Activated B cell treated with CpG ODN at 0.5 μM for 24 hours (primary cell): ENCODE measurements around the gene PLEKHG7. TPM values are rescaled to one million over a fixed set of nuclear protein-coding genes. Genes with fewer than 3 reads are reported as not detected.

Experiments
- ATAC-seq: fragments of 200-7000 bp; cut with Tn5 transposase; one replicate; pipeline ENCODE4 v1.10.0; 2021; ENCODE audit warnings: low read depth, mild to moderate bottlenecking, moderate library complexity
- CTCF ChIA-PET: fragments of 350-600 bp; sonication (Branson Sonifier 250); formaldehyde crosslinking; loops from one replicate; lab custom pipeline; 2021; ENCODE audit warnings: antibody characterized with exemption; lab: Charles Lee
- POLR2A ChIA-PET: fragments of 350-600 bp; sonication (Branson Sonifier 250); formaldehyde crosslinking; loops from one replicate; lab custom pipeline; 2021; ENCODE audit warnings: antibody characterized with exemption; lab: Charles Lee
- DNase-seq: peaks from one replicate; pipeline ENCODE4 v3.0.0; 2022
- H3K27ac Mint-ChIP-seq: one replicate; pipeline ENCODE4 v1.8.0; 2020; ENCODE audit warnings: mixed read lengths
- H3K27me3 Mint-ChIP-seq: one replicate; pipeline ENCODE4 v1.8.0; 2021; ENCODE audit warnings: mixed read lengths
- H3K36me3 Mint-ChIP-seq: one replicate; pipeline ENCODE4 v1.8.0; 2021; ENCODE audit warnings: low read depth, mixed read lengths
- H3K4me1 Mint-ChIP-seq: one replicate; pipeline ENCODE4 v1.8.0; 2021; ENCODE audit warnings: mixed read lengths
- H3K4me3 Mint-ChIP-seq: one replicate; pipeline ENCODE4 v1.8.0; 2020; ENCODE audit warnings: mild to moderate bottlenecking, mixed read lengths
- H3K9me3 Mint-ChIP-seq: one replicate; pipeline ENCODE4 v1.8.0; 2020; ENCODE audit warnings: mixed read lengths
- intact Hi-C: fragments of 100-400 bp; cut with micrococcal nuclease; formaldehyde crosslinking; loops from one replicate; pipeline ENCODE4 v1.15.1; 2024
- total RNA-seq: library from RNA; stranded (reverse); gene quantifications from 2 replicates; pipeline ENCODE4 v1.2.3, GENCODE V29; 2022
- TF ChIP-seq, protein P1 (sequence below): fragments of 200-600 bp; IDR thresholded peaks from one replicate; pipeline ENCODE4 v1.8.0; 2022; ENCODE audit warnings: antibody characterized with exemption, mild to moderate bottlenecking

PLEKHG7 gene
- total RNA-seq, 1 donor from 2014 or later: 3.4 TPM

DNA sequence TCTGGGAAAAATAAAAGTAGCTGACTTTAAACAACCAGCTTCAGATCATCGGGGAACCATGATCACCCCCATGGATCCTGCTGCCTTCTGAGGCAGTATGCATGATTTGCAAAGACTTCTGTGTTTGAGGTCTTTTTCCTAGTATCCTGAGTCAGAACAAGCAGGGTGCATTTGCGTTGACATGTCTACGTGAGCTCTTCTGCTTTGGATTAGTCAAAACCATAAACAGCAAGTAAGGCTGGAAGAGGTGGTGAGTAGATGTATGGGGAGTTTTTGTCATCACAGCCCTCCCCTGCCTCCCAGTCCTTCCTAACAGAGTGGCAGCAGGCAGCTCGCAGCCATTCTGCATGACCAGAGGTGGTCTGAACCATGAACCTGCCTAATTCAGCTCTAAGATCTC, 24.1 kb downstream of the PLEKHG7 start:
- TF ChIP-seq, protein P1, sequence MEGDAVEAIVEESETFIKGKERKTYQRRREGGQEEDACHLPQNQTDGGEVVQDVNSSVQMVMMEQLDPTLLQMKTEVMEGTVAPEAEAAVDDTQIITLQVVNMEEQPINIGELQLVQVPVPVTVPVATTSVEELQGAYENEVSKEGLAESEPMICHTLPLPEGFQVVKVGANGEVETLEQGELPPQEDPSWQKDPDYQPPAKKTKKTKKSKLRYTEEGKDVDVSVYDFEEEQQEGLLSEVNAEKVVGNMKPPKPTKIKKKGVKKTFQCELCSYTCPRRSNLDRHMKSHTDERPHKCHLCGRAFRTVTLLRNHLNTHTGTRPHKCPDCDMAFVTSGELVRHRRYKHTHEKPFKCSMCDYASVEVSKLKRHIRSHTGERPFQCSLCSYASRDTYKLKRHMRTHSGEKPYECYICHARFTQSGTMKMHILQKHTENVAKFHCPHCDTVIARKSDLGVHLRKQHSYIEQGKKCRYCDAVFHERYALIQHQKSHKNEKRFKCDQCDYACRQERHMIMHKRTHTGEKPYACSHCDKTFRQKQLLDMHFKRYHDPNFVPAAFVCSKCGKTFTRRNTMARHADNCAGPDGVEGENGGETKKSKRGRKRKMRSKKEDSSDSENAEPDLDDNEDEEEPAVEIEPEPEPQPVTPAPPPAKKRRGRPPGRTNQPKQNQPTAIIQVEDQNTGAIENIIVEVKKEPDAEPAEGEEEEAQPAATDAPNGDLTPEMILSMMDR: no peak
- H3K4me3 Mint-ChIP-seq: no peak overlapping the region
- DNase-seq (no peak), ATAC-seq (no peak)
- no peaks in the 10 kb centered on the region for H3K27me3 Mint-ChIP-seq
- H3K36me3 Mint-ChIP-seq: peaks cover 49% of the 10 kb centered on the region
- ChIA-PET CTCF (no interaction called here), POLR2A (no interaction called here)
- intact Hi-C loops: no loop called here
- no peak overlapping the region for H3K27ac Mint-ChIP-seq
- peaks cover 14% of the 10 kb centered on the region for H3K9me3 Mint-ChIP-seq
- H3K4me1 Mint-ChIP-seq: no peaks in the 10 kb centered on the region

DNA sequence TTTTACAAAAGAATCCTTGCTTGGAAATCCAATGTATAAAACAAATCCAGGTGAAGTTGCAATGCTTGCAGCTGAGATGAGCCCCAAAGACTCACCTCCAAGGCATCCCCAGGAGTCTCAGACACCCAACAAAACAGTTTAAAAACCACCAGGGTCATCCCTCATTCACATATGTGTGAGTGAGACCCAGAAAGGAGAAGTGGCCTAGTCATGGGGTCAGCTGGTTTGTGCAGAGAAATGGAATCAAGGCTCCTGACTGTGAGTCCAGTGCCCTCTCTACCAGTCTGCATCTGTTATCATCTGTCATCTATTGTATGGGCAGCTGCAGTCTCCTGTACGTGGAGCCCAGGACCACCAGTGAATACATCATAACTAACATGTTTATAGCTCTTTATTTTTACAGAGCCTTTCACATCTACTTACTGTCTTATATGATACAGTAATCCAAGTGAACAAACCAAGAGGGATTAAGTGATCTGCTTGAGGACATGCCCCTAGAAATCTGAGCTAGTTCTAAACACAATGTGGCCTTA, 27.1 kb downstream of the PLEKHG7 start:
- H3K27me3 Mint-ChIP-seq: no peaks in the 10 kb centered on the region
- DNase-seq (no peak), ATAC-seq (no peak)
- H3K4me3 Mint-ChIP-seq: no peak overlapping the region
- H3K4me1 Mint-ChIP-seq: no peaks in the 10 kb centered on the region
- TF ChIP-seq, protein P1: no peak
- CTCF ChIA-PET: no interaction called here
- H3K9me3 Mint-ChIP-seq: peaks cover 5% of the 10 kb centered on the region
- no peak overlapping the region for H3K27ac Mint-ChIP-seq
- intact Hi-C loops: no loop called here
- POLR2A ChIA-PET: no interaction called here
- H3K36me3 Mint-ChIP-seq: peaks cover 29% of the 10 kb centered on the region

DNA sequence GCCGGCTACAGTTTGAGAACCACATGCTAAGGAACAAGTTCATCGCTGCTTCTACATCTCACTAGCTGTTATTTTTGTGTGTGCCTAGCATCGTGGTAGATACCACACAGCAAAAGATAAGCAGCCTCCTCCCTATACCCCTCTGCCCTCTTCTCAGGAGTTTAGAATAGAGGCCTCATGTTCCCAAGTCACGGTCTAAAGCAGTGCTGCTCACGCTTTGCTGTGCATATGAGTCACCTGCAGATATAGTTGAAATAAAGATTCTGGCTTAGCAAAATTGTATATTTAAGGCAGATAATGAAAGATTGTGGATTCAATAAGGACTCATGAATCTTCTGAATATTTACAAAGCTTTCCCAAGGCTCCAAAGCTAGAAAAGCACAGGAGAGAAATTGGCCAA, 28.0 kb downstream of the PLEKHG7 start:
- intact Hi-C loops: no loop called here
- TF ChIP-seq, protein P1: no peak
- Mint-ChIP-seq H3K4me1 (no peaks in the 10 kb centered on the region), H3K9me3 (no peaks in the 10 kb centered on the region), H3K4me3 (no peak overlapping the region), H3K27me3 (no peaks in the 10 kb centered on the region), H3K27ac (no peak overlapping the region), H3K36me3 (peaks cover 27% of the 10 kb centered on the region)
- POLR2A ChIA-PET: no interaction called here
- ATAC-seq (no peak), DNase-seq (no peak)
- CTCF ChIA-PET: no interaction called here

DNA sequence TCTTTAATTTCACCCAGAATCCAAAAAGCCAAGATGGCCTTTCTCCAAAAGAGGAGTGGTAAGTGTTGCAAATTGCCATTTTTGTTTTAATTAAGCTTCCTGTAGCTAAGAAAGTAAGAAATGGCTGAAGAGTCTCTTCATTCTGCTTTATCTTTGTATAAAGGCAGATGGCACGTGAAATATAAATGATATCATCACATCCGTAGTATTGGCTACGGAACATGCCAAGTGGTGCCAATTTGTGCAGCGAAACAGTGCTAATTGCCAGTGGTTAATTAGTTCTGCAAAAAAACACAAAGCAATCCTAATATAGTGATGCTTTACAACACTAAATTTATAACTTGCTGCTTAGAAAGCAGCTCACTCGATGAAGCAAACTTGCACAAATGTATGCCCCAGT, 29.4 kb downstream of the PLEKHG7 start:
- H3K9me3 Mint-ChIP-seq: no peaks in the 10 kb centered on the region

DNA sequence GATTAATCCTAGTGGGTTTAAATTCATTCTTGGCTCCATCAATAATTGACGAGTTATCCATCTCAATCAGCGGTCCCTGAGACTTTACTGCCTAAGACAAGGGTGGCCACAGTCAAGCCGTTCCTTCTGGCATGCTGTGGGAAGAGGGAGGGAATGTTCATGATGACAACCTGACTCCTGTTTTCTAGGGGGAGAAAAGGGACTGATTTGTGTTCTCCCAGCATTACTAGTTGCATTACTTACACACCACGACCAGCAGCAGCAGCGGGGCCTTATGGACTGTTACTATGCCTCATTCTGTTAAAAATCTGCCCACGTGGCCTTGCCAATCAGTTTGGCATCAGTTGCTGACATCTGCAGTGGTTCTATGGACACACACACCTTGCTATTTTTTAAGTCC, 29.9 kb downstream of the PLEKHG7 start:
- no peak overlapping the region for H3K4me3 Mint-ChIP-seq
- TF ChIP-seq, protein P1: no peak

More for the DNA sequence above, 29.4 kb downstream of the PLEKHG7 start:
- Mint-ChIP-seq H3K4me3 (no peak overlapping the region), H3K27ac (no peak overlapping the region), H3K27me3 (no peaks in the 10 kb centered on the region), H3K36me3 (peaks cover 22% of the 10 kb centered on the region), H3K4me1 (no peaks in the 10 kb centered on the region)
- POLR2A ChIA-PET: no interaction called here
- intact Hi-C loops: no loop called here
- CTCF ChIA-PET: no interaction called here
- TF ChIP-seq, protein P1: no peak
- no peak for ATAC-seq
- no peak for DNase-seq

More for the DNA sequence above, 29.9 kb downstream of the PLEKHG7 start:
- ChIA-PET CTCF (no interaction called here), POLR2A (no interaction called here)
- DNase-seq (no peak), ATAC-seq (no peak)
- Mint-ChIP-seq H3K9me3 (no peaks in the 10 kb centered on the region), H3K27me3 (no peaks in the 10 kb centered on the region), H3K36me3 (peaks cover 20% of the 10 kb centered on the region), H3K27ac (no peak overlapping the region), H3K4me1 (no peaks in the 10 kb centered on the region)
- intact Hi-C loops: no loop called here
